DOHH2 (cell line): ENCODE data around the gene BANP.
"Not testable (repeated sequence)": the region's sequence is repeated elsewhere in the genome, so short reads cannot be mapped to it uniquely, and the experiment has no call there.

ENCODE experiments used
- CTCF ChIP-seq: fragments of 200-600 bp; sonication (generic); IDR thresholded peaks from one replicate; pipeline ENCODE4 v1.5.1; 2014; ENCODE audit warnings: antibody characterized with exemption, mild to moderate bottlenecking, low read depth, low read length; ENCODE audit not compliant: poor library complexity, severe bottlenecking
- EZH2phosphoT487 ChIP-seq: fragments of 200-600 bp; sonication (generic); IDR thresholded peaks from 2 replicates; pipeline ENCODE4 v1.6.1; 2017; ENCODE audit warnings: borderline replicate concordance, mild to moderate bottlenecking, antibody characterized with exemption, low read length, moderate library complexity, mixed read lengths

- TF ChIP-seq CTCF, EZH2phosphoT487: not testable (repeated sequence)
These were observed 79.7 kb downstream of the BANP start for GRCh38 chr16:88030961-88031360.
